BLaER1 (cell line): Measurements from ENCODE around the gene FMNL3.

Experiments used
- H3K27ac ChIP-seq: shearing (Covaris generic); formaldehyde crosslinking; 2 replicates; pipeline ENCODE4 v1.8.1; 2022
- H3K27me3 ChIP-seq: shearing (Covaris generic); formaldehyde crosslinking; 2 replicates; pipeline ENCODE4 v1.8.1; 2022
- H3K36me3 ChIP-seq: shearing (Covaris generic); formaldehyde crosslinking; 2 replicates; pipeline ENCODE4 v1.8.1; 2022
- H3K4me1 ChIP-seq: shearing (Covaris generic); formaldehyde crosslinking; 2 replicates; pipeline ENCODE4 v1.8.1; 2022
- H3K4me2 ChIP-seq: shearing (Covaris generic); formaldehyde crosslinking; 2 replicates; pipeline ENCODE4 v1.8.1; 2022
- H3K4me3 ChIP-seq: shearing (Covaris generic); formaldehyde crosslinking; 2 replicates; pipeline ENCODE4 v1.8.1; 2022
- H3K9ac ChIP-seq: shearing (Covaris generic); formaldehyde crosslinking; 2 replicates; pipeline ENCODE4 v1.8.1; 2022
- H3K9me3 ChIP-seq: shearing (Covaris generic); formaldehyde crosslinking; 2 replicates; pipeline ENCODE4 v1.8.1; 2022
- H4K20me1 ChIP-seq: shearing (Covaris generic); formaldehyde crosslinking; 2 replicates; pipeline ENCODE4 v1.8.1; 2022
- Cebpa-rat ChIP-seq: shearing (Covaris generic); IDR thresholded peaks from 2 replicates; pipeline ENCODE4 v1.8.1; 2022

The FMNL3 gene

DNA sequence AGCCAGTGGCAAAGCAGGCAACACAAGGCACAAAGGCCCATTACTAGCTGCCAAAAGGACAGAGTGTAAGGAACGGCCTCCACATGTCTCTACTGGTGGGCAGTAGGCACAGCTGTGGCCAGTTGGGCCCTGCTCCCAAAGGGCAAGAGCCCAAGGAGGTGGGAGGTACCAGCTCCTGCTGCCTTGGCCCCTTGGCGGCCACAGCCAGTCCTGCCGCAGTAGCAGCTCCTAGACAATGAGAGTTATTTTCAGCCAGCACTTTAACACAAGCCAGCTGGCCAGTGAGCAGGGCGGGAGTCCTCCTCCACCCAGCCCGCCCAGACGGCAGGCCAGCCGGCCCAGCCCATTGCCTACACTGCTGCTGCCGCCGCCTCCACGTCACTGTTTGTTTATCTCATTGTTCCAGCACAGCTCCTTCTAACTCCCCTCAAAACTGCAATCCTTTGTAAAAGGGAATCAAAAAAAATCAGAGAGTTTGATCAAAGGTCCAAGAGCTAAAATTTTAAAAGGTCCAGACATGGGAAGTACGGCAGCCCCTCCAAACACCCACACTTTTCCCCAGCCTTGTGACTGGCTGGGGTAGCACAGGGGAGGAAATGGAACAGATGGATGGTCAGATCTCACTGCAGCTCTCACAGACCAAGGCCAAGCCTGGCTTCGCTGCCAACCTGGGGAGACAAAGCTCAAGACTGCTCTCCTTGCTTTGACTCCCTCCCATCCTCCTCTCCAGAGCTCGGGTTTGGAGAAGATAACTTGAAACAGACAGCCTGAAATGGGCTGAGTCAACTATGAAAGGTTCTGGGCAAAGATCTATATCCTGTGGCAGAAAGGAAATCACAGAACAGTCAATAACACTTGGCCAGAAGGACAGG, 33.5 kb downstream of the FMNL3 start:
- Histone ChIP-seq H3K27ac (peak overlapping the region; percentile 88), H4K20me1 (no peaks in the 10 kb centered on the region), H3K9ac (peak overlapping the region; percentile 11; the same call in 1 of the 2 replicates), H3K4me3 (no peak overlapping the region), H3K4me2 (peak overlapping the region; percentile 86), H3K9me3 (no peaks in the 10 kb centered on the region), H3K36me3 (no peaks in the 10 kb centered on the region), H3K27me3 (no peaks in the 10 kb centered on the region), H3K4me1 (peaks cover 68% of the 10 kb centered on the region)
- TF ChIP-seq Cebpa-rat: no peak

DNA sequence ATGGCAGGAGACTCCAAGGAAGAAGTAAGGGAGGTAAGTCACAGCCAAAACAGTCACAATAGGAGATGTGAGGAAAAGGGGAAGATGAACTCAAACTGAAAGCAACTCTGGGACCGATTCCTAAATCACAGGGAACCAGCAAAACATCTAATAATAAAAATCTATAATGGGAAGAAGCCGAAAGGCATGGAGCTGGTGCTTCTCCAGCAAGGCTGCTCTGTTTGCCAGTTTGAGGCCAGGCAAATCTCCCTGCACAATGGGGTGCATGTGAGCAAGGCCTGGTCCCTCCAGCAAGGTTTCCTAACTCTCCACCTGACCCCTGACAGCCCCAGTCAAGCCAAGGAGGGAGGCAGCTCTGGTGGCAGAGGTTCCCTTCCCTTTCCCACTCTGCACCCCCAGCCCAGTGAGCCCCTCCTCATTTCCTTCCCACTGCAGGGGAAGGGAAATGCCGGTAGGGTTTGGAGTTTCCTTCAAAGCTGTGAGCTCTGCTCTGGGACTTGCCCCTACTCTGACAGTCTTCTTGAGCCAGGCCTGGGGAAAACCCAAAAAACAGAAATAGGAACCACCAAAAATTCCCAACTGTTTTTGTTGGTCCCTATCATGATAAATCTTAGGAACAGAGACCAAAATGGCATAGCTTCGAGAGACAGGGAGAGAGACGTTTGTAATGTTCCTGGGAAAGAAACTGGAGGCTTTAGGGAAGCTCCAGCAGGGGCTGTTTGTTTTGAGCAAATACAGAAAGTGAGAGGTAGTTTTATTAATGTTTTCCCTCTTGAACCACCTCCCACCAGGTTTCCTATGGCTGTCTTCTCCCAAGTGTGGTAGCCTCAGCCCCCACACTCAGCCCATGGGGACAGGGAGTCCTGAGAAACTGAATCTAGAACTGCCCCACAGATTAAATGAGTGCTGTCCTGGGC, 34.6 kb downstream of the FMNL3 start:
- no peak for TF ChIP-seq Cebpa-rat
- no peak overlapping the region for H3K4me3 ChIP-seq
- H4K20me1 ChIP-seq: no peaks in the 10 kb centered on the region
- H3K27ac ChIP-seq: peak overlapping the region; percentile 88
- H3K4me1 ChIP-seq: peaks cover 78% of the 10 kb centered on the region
- no peaks in the 10 kb centered on the region for H3K9me3 ChIP-seq
- no peaks in the 10 kb centered on the region for H3K36me3 ChIP-seq
- H3K4me2 ChIP-seq: peak overlapping the region; percentile 86
- H3K9ac ChIP-seq: peak overlapping the region; percentile 75
- H3K27me3 ChIP-seq: no peaks in the 10 kb centered on the region

DNA sequence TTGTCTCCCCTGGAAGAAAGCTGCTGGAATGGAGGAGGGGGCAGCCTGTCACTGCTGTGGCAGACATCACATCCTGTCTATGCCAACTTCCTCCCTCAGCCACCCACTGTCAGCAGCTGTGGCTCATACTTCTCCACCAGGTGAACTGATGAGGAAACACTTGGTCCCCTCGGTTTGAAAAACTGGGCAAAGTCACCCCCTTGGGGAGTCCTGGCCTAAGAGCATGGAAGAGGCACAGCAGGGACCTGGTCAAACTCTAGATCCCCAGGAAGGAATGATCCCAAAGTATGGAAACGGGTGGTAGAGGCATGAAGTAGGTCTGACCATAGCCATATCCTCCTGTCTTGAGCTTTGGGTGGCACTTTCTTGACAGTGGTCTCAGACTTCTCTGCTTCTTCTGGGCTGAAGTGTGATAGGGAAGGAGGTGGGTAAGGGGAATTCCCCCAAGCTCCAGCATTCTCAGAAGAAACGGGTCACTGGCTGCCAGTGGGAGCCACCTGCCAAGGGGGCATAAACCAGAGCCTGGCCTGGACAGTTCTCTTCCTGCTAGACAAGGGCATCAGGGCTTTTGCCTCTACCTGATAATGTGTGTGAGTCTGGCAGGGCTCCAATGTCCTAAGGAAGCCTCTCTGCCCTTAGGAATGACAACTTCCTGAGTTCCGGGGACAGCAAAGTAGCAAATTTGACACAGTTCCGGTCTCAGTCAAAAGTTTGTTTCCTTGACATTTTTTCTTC, 36.0 kb downstream of the FMNL3 start:
- Histone ChIP-seq H3K9ac (peak overlapping the region; percentile 75), H4K20me1 (no peaks in the 10 kb centered on the region), H3K27me3 (no peaks in the 10 kb centered on the region), H3K4me2 (peak overlapping the region; percentile 86), H3K4me3 (no peak overlapping the region), H3K4me1 (peaks cover 92% of the 10 kb centered on the region), H3K9me3 (no peaks in the 10 kb centered on the region), H3K36me3 (no peaks in the 10 kb centered on the region), H3K27ac (peak overlapping the region; percentile 88)
- TF ChIP-seq Cebpa-rat: no peak

DNA sequence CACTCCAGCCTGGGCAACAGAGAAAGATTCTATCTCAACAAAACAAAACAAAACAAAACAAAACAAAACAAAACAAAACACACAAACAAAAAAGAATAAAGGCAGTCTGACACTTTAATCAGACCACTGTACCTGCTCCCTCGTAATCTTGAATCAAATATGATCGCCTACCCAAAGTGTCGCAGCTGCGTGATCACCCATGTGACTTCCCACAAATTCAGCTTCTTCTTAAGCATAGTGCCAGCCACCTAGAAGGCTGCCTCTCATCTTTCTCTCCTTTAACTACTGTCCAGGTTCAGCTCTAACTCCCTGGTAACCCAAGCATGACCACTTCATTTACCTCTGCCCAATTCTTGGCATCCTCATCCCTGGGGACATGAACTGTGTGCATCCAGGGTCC, 37.4 kb downstream of the FMNL3 start:
- peak overlapping the region; percentile 86 for H3K4me2 ChIP-seq
- no peaks in the 10 kb centered on the region for H3K36me3 ChIP-seq
- no peak for TF ChIP-seq Cebpa-rat
- H3K9ac ChIP-seq: 0 out of 2 replicates have a peak overlapping the region, but pooled peaks have one; percentile 75
- H4K20me1 ChIP-seq: no peaks in the 10 kb centered on the region
- peaks cover 98% of the 10 kb centered on the region for H3K4me1 ChIP-seq
- H3K27ac ChIP-seq: peak overlapping the region; percentile 88
- no peaks in the 10 kb centered on the region for H3K9me3 ChIP-seq
- H3K27me3 ChIP-seq: no peaks in the 10 kb centered on the region
- H3K4me3 ChIP-seq: no peak overlapping the region

DNA sequence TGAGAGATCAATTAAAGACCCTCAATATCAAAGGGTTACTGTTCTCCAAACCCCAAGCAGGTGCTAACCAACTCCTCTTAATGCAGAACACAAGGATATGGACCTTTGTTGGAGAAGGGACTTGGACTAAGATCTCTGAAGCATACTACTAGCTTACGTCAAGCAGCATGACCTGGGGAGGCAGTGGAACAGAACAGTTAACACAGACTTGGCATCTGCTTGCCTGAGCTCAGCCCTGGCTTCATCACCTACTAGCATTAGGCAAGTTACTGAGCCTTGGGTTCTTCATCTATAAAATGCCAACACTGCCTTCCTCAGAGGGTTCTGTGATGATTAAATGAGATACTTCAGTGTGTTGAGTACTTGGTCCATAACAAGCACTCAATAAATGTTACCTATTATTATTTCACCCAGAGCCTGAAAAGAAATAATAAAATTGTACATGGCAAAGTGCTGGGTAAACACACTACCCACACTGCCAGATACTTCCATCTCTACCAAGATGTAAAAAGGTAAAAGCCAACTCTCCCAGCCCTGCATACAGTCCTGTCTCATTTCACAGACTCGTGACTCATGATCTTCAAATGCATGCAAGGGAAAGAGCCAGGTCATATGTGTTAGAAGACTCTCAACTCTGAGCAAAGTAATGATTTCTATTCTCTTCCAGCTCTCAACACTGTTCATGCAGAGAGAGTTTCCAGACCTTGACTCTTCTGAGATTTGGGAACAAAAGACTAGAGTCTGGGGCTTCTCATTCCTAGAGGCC, 39.7 kb downstream of the FMNL3 start:
- Histone ChIP-seq H3K9ac (no peak overlapping the region), H3K27me3 (no peaks in the 10 kb centered on the region), H3K27ac (peak overlapping the region; percentile 100), H3K36me3 (no peaks in the 10 kb centered on the region), H3K4me1 (peaks cover 97% of the 10 kb centered on the region), H4K20me1 (no peaks in the 10 kb centered on the region), H3K4me2 (peak overlapping the region; percentile 96), H3K9me3 (no peaks in the 10 kb centered on the region), H3K4me3 (no peak overlapping the region)
- no peak for TF ChIP-seq Cebpa-rat

DNA sequence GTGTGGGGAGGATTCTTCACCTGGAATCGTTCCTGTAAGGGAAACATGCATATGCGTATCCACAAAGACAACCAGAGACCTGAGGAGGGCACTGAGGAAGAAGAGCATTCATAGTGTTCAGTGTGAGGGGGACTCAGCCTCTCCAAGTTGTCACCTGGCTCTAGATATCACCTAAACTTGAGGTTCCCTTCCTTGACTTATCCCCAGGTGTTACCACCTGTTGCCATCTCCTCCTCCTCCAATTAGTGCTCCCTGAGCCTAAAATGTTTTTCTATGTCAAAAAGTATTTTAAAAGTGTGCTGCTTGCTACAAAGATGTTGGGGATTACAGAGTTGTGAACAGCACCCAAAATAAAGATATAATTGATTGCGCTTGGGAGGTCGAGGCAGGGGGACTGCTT, 41.0 kb downstream of the FMNL3 start:
- Histone ChIP-seq H3K9me3 (no peaks in the 10 kb centered on the region), H3K36me3 (no peaks in the 10 kb centered on the region), H3K4me3 (no peak overlapping the region), H3K27ac (peak overlapping the region; percentile 100), H3K4me1 (peaks cover 97% of the 10 kb centered on the region), H3K9ac (no peak overlapping the region), H3K27me3 (no peaks in the 10 kb centered on the region), H4K20me1 (no peaks in the 10 kb centered on the region), H3K4me2 (peak overlapping the region; percentile 96)
- TF ChIP-seq Cebpa-rat: no peak

DNA sequence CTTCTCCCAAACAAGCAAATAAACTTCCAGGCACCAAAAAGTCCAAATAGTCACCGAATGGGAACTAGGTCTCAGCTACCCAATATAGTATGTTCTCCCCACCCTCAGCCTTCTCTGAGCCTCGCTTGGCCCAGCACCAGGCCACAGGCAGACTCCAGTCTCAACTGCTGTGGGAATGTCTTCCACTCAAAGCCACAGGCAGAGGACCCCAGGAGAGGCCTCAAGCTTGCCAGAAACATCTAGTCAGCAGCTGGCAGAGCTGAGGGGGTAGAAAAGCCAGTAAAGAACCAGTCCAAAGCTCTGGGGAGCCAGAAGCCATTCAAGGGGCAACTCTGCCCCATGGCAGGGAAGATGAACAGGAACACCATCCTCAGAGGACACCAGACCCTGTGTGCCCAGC, 41.8 kb downstream of the FMNL3 start:
- Histone ChIP-seq H4K20me1 (no peaks in the 10 kb centered on the region), H3K36me3 (0 out of 2 replicates have a peak, but pooled peaks cover 5% of the 10 kb centered on the region), H3K27ac (peak overlapping the region; percentile 100), H3K4me3 (no peak overlapping the region), H3K9me3 (no peaks in the 10 kb centered on the region), H3K9ac (peak overlapping the region; percentile 89; the same call in 1 of the 2 replicates), H3K4me1 (peaks cover 97% of the 10 kb centered on the region), H3K27me3 (no peaks in the 10 kb centered on the region), H3K4me2 (peak overlapping the region; percentile 96)
- TF ChIP-seq Cebpa-rat: no peak

DNA sequence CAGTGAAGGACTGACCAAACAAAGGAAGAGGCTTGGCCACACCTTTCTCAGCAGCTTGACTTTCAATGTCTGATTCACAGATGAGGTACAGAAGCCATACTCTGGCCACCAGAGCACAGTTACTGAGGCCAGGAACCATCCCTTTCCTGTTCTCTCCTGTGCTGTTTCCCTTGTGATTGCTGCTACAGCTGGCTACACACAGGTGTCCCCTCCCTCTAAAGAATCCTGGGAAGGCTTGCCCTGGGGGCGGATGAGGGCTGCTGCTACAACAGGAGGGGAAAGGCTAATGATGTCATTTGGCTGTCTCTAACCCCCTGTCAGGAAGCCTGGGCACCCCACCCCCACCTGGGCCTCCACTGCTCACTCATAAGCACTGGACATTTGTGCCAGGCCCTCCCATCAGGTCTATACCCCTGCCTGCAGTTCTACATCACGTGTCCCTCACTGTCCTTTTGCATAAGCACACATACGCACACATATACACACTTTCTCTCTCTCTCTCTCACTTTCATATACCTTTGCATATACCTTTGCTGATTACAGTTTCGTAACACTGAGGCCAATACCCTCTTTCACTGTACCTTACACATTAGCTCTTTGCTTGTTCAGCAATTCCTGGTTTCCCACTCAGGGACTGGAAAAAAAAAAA, 42.5 kb downstream of the FMNL3 start:
- no peaks in the 10 kb centered on the region for H3K9me3 ChIP-seq
- H3K9ac ChIP-seq: peak overlapping the region; percentile 89
- H3K4me3 ChIP-seq: no peak overlapping the region
- peak overlapping the region; percentile 100 for H3K27ac ChIP-seq
- no peaks in the 10 kb centered on the region for H3K27me3 ChIP-seq
- peaks cover 97% of the 10 kb centered on the region for H3K4me1 ChIP-seq
- peak overlapping the region; percentile 96 for H3K4me2 ChIP-seq
- no peaks in the 10 kb centered on the region for H4K20me1 ChIP-seq
- TF ChIP-seq Cebpa-rat: no peak
- peaks cover 7% of the 10 kb centered on the region for H3K36me3 ChIP-seq
